Neural progenitor cell (in vitro differentiated cells): ENCODE data around the gene EFNA5. TPM values are rescaled to one million over a fixed set of nuclear protein-coding genes. Genes with fewer than 3 reads are reported as not detected.

Experiments
- DNase-seq: peaks from one replicate; pipeline ENCODE4 v3.0.0-alpha.2; 2016; ENCODE audit warnings: low spot score
- H2AFZ ChIP-seq: fragments of 200-600 bp; sonication (generic); replicated peaks from 2 replicates; pipeline ENCODE4 v1.6.1; 2016; ENCODE audit warnings: antibody characterized with exemption
- H3F3A ChIP-seq: fragments of 200-600 bp; sonication (generic); 2 replicates; pipeline ENCODE4 v1.6.1; 2016; ENCODE audit warnings: antibody characterized with exemption, low read depth
- H3K27ac ChIP-seq: fragments of 200-600 bp; sonication (generic); 2 replicates; pipeline ENCODE4 v1.5.1; 2016; ENCODE audit warnings: mild to moderate bottlenecking
- H3K27me3 ChIP-seq: fragments of 200-600 bp; sonication (generic); 2 replicates; pipeline ENCODE4 v1.6.1; 2016; ENCODE audit warnings: mild to moderate bottlenecking, moderate library complexity
- H3K36me3 ChIP-seq: fragments of 200-600 bp; sonication (generic); 2 replicates; pipeline ENCODE4 v1.5.1; 2016
- H3K4me1 ChIP-seq: fragments of 200-600 bp; sonication (generic); 2 replicates; pipeline ENCODE4 v1.6.1; 2016; ENCODE audit warnings: mixed run types
- H3K4me2 ChIP-seq: fragments of 200-600 bp; sonication (generic); 2 replicates; pipeline ENCODE4 v1.6.1; 2016
- H3K4me3 ChIP-seq: fragments of 200-600 bp; sonication (generic); 2 replicates; pipeline ENCODE4 v1.5.1; 2016
- H3K79me2 ChIP-seq: fragments of 200-600 bp; sonication (generic); 2 replicates; pipeline ENCODE4 v1.6.1; 2016; ENCODE audit warnings: low read depth
- H3K9ac ChIP-seq: fragments of 200-600 bp; sonication (generic); 2 replicates; pipeline ENCODE4 v1.6.1; 2016
- H3K9me3 ChIP-seq: fragments of 200-600 bp; sonication (generic); 2 replicates; pipeline ENCODE4 v1.5.1; 2016; ENCODE audit warnings: low read depth
- H4K20me1 ChIP-seq: fragments of 200-600 bp; sonication (generic); 2 replicates; pipeline ENCODE4 v1.6.1; 2016; ENCODE audit warnings: low read depth
- H3K27ac Mint-ChIP-seq: 3 replicates; pipeline ENCODE4 v1.8.0; 2021; ENCODE audit warnings: mixed read lengths
- H3K27me3 Mint-ChIP-seq: 2 replicates; pipeline ENCODE4 v1.8.0; 2022; ENCODE audit warnings: low read depth, mild to moderate bottlenecking, inconsistent platforms, moderate library complexity, mixed read lengths; ENCODE audit not compliant: insufficient read depth
- H3K36me3 Mint-ChIP-seq: 3 replicates; pipeline ENCODE4 v1.8.0; 2021; ENCODE audit warnings: mixed read lengths
- H3K4me1 Mint-ChIP-seq: 3 replicates; pipeline ENCODE4 v1.8.0; 2021; ENCODE audit warnings: mixed read lengths
- H3K4me3 Mint-ChIP-seq: 3 replicates; pipeline ENCODE4 v1.8.0; 2021; ENCODE audit warnings: mild to moderate bottlenecking, moderate library complexity, mixed read lengths
- H3K9me3 Mint-ChIP-seq: 3 replicates; pipeline ENCODE4 v1.8.0; 2020; ENCODE audit warnings: mixed read lengths
- EZH2 ChIP-seq: fragments of 200-600 bp; sonication (generic); IDR thresholded peaks from 2 replicates; pipeline ENCODE4 v1.6.1; 2017; ENCODE audit warnings: antibody characterized with exemption, mild to moderate bottlenecking, moderate library complexity
- EZH2phosphoT487 ChIP-seq: fragments of 200-600 bp; sonication (generic); IDR thresholded peaks from 2 replicates; pipeline ENCODE4 v1.6.1; 2017; ENCODE audit warnings: antibody characterized with exemption
- total RNA-seq: library from RNA; depleted of rRNA; stranded (reverse); fragments of >200 nt; gene quantifications from 2 replicates; pipeline ENCODE4 v1.2.3, GENCODE V29; 2015; ENCODE audit warnings: low replicate concordance
- TF ChIP-seq, protein P1 (sequence below): fragments of 200-600 bp; sonication (generic); IDR thresholded peaks from 2 replicates; pipeline ENCODE4 v1.5.1; 2017; ENCODE audit warnings: antibody characterized with exemption, mild to moderate bottlenecking

The EFNA5 gene
- total RNA-seq, 1 donor from 2014 or later = 105 TPM

DNA sequence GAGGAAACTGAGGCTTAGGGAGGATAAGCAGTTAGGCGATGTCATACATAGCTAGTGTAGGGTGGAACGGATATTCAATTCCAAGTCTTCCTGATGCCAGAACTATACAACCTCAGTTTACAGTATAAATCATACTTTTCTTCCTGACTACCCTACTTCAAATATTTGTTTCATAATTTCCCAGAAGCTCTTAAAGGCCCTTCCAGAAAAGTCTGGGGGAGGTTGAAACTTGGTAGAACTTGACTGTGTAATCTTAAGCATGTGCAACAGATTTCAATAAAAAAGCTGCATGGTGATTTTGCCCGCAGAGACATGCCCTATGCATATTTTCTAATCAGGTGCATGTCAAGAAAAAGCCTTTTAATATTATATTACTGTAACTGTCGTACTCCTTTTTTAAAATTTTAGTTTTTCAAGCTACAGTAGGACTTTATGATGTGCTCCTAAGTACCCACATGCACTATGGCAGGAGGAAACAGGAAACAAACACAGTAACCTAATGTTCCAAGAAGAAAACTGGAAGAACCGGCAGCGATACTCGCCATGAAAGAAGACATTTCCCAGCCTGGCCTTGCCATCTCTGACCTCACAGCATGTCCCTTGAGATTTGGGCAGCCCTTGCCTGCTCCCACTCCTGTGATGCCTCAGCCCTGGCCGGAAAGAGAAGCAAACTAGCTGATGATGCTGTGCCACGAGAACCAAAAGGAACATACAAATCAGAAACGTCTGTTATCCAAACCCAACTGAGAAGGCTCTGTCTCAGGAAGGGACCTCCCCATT is 266.0 kb downstream of the EFNA5 start:
- Histone ChIP-seq H3K4me1 (peaks cover 45% of the 10 kb centered on the region), H4K20me1 (peaks cover 99% of the 10 kb centered on the region), H3K4me3 (no peak overlapping the region), H3K27me3 (no peaks in the 10 kb centered on the region), H3K4me2 (peak overlapping the region; percentile 27), H3K9ac (no peak overlapping the region), H3K36me3 (no peaks in the 10 kb centered on the region), H3K9me3 (no peaks in the 10 kb centered on the region), H3K79me2 (peaks cover 98% of the 10 kb centered on the region), H2AFZ (no peak overlapping the region), H3K27ac (peak overlapping the region; percentile 18), H3F3A (peaks cover 41% of the 10 kb centered on the region)
- Mint-ChIP-seq H3K4me1 (peaks cover 55% of the 10 kb centered on the region), H3K4me3 (no peak overlapping the region), H3K27me3 (no peaks in the 10 kb centered on the region), H3K27ac (no peak overlapping the region), H3K36me3 (peaks cover 18% of the 10 kb centered on the region), H3K9me3 (peaks cover 2% of the 10 kb centered on the region)
- TF ChIP-seq, protein P1, sequence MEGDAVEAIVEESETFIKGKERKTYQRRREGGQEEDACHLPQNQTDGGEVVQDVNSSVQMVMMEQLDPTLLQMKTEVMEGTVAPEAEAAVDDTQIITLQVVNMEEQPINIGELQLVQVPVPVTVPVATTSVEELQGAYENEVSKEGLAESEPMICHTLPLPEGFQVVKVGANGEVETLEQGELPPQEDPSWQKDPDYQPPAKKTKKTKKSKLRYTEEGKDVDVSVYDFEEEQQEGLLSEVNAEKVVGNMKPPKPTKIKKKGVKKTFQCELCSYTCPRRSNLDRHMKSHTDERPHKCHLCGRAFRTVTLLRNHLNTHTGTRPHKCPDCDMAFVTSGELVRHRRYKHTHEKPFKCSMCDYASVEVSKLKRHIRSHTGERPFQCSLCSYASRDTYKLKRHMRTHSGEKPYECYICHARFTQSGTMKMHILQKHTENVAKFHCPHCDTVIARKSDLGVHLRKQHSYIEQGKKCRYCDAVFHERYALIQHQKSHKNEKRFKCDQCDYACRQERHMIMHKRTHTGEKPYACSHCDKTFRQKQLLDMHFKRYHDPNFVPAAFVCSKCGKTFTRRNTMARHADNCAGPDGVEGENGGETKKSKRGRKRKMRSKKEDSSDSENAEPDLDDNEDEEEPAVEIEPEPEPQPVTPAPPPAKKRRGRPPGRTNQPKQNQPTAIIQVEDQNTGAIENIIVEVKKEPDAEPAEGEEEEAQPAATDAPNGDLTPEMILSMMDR = no peak
- TF ChIP-seq EZH2 (no peak), EZH2phosphoT487 (no peak)
- DNase-seq = no peak

- Histone ChIP-seq H3K27me3 (no peaks in the 10 kb centered on the region), H3K36me3 (no peaks in the 10 kb centered on the region), H3F3A (peaks cover 42% of the 10 kb centered on the region), H3K4me3 (no peak overlapping the region), H2AFZ (no peak overlapping the region), H3K9me3 (no peaks in the 10 kb centered on the region), H3K79me2 (peaks cover 98% of the 10 kb centered on the region), H3K9ac (no peak overlapping the region), H3K4me2 (no peak overlapping the region), H3K4me1 (peaks cover 47% of the 10 kb centered on the region), H4K20me1 (peaks cover 99% of the 10 kb centered on the region), H3K27ac (peak overlapping the region; percentile 3)
- peak overlapping the region; percentile 40 for H3K27ac Mint-ChIP-seq
- H3K9me3 Mint-ChIP-seq = peaks cover 4% of the 10 kb centered on the region
- H3K4me3 Mint-ChIP-seq = no peak overlapping the region
- peaks cover 57% of the 10 kb centered on the region for H3K4me1 Mint-ChIP-seq
- H3K27me3 Mint-ChIP-seq = no peaks in the 10 kb centered on the region
- TF ChIP-seq, protein P1 = no peak
- TF ChIP-seq EZH2 (no peak), EZH2phosphoT487 (no peak)
- H3K36me3 Mint-ChIP-seq = peaks cover 13% of the 10 kb centered on the region
- no peak for DNase-seq
These were observed 267.3 kb downstream of the EFNA5 start for GRCh38 chr5:107403228-107403953.

DNA sequence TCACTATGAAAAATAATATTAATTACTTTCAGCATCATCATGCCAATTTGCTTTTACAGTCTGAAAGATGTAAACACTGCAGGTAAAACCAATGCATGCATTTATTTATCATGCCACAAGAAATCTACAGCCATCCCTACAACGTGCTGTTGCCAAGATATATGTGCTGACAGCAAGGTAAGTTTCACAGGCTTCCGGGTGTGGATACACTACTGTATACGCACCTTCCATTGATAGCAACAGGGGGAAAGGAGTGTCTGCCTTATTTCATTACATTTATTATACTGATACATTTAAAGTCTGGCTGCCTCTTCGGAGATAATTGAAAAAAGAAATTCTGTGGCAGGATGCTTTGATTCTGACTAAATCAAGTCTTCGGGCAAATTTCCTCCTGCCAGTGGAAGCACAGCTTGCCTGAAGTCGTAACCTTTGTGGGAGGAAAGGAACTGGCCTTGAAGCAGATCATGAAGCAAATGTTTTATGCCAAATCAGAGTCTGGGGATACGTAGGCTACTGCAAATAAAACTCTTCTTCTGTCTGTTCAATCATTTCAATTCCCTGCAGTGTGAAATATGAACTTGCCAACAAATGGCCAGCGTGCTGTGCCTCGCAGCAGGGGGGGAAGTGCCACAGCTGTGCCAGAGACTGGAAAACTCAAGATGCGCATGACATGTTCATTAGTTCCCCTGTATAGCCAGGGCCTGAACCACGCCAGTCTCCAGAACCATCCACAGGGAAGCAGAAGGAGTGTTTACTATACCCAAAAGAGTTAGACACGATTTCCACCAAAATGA is 268.1 kb downstream of the EFNA5 start:
- Histone ChIP-seq H3K79me2 (peaks cover 98% of the 10 kb centered on the region), H3K4me3 (no peak overlapping the region), H3K9ac (no peak overlapping the region), H3K9me3 (no peaks in the 10 kb centered on the region), H4K20me1 (peaks cover 99% of the 10 kb centered on the region), H2AFZ (no peak overlapping the region), H3F3A (peaks cover 45% of the 10 kb centered on the region), H3K4me1 (peaks cover 50% of the 10 kb centered on the region), H3K36me3 (no peaks in the 10 kb centered on the region), H3K27ac (no peak overlapping the region), H3K27me3 (no peaks in the 10 kb centered on the region), H3K4me2 (no peak overlapping the region)
- peaks cover 62% of the 10 kb centered on the region for H3K4me1 Mint-ChIP-seq
- no peak for DNase-seq
- no peak for TF ChIP-seq EZH2phosphoT487
- no peak for TF ChIP-seq EZH2
- TF ChIP-seq, protein P1 = no peak
- peaks cover 4% of the 10 kb centered on the region for H3K9me3 Mint-ChIP-seq
- H3K27ac Mint-ChIP-seq = peak overlapping the region; percentile 40
- no peaks in the 10 kb centered on the region for H3K27me3 Mint-ChIP-seq
- peaks cover 13% of the 10 kb centered on the region for H3K36me3 Mint-ChIP-seq
- H3K4me3 Mint-ChIP-seq = peak overlapping the region; percentile 43
